Activated CD4-positive, alpha-beta T cell treated with anti-CD3 and anti-CD28 coated beads, Interleukin-2, amount 10 ng/mL, durations not matched to agents 7 days and 5 days (primary cell): ENCODE results near the gene COL28A1. TPM values are rescaled to one million over a fixed set of nuclear protein-coding genes. Genes with fewer than 3 reads are reported as not detected.
"Not testable (repeated sequence)": the region's sequence is repeated elsewhere in the genome, so short reads cannot be mapped to it uniquely, and the experiment has no call there.

Experiments used
- CTCF ChIA-PET: fragments of 350-600 bp; sonication (Branson Sonifier 250); formaldehyde crosslinking; loops from one replicate; lab custom pipeline; 2021; ENCODE audit warnings: antibody characterized with exemption; lab: Charles Lee
- POLR2A ChIA-PET: fragments of 350-600 bp; sonication (Branson Sonifier 250); formaldehyde crosslinking; loops from one replicate; lab custom pipeline; 2021; ENCODE audit warnings: antibody characterized with exemption; lab: Charles Lee
- DNase-seq: peaks from one replicate; pipeline ENCODE4 v3.0.0-alpha.2; 2020
- H3K27ac Mint-ChIP-seq: one replicate; pipeline ENCODE4 v1.8.0; 2021; ENCODE audit warnings: mild to moderate bottlenecking, moderate library complexity, mixed read lengths
- H3K27me3 Mint-ChIP-seq: one replicate; pipeline ENCODE4 v1.8.0; 2021; ENCODE audit warnings: mixed read lengths
- H3K36me3 Mint-ChIP-seq: one replicate; pipeline ENCODE4 v1.8.0; 2021; ENCODE audit warnings: low read depth, mixed read lengths
- H3K4me1 Mint-ChIP-seq: one replicate; pipeline ENCODE4 v1.8.0; 2021; ENCODE audit warnings: mixed read lengths
- H3K4me3 Mint-ChIP-seq: one replicate; pipeline ENCODE4 v1.8.0; 2021; ENCODE audit warnings: mild to moderate bottlenecking, moderate library complexity, mixed read lengths
- H3K9me3 Mint-ChIP-seq: one replicate; pipeline ENCODE4 v1.8.0; 2021; ENCODE audit warnings: mixed read lengths
- total RNA-seq, 2 experiments: library from RNA; stranded (reverse); gene quantifications; one replicate each; pipeline ENCODE4 v1.2.3, GENCODE V29; 2021

Gene COL28A1
- total RNA-seq, 2 experiments from 2014 or later: not detected

GRCh38 chr7:7504910-7505704, 30.6 kb downstream of the COL28A1 start:
- DNase-seq: no peak
- no peak overlapping the region for H3K27ac Mint-ChIP-seq
- no peak overlapping the region for H3K4me3 Mint-ChIP-seq
- H3K9me3 Mint-ChIP-seq: no peaks in the 10 kb centered on the region
- no peaks in the 10 kb centered on the region for H3K36me3 Mint-ChIP-seq
- no peaks in the 10 kb centered on the region for H3K4me1 Mint-ChIP-seq
- no peaks in the 10 kb centered on the region for H3K27me3 Mint-ChIP-seq
- CTCF ChIA-PET: no interaction called here
- POLR2A ChIA-PET: no interaction called here

DNA sequence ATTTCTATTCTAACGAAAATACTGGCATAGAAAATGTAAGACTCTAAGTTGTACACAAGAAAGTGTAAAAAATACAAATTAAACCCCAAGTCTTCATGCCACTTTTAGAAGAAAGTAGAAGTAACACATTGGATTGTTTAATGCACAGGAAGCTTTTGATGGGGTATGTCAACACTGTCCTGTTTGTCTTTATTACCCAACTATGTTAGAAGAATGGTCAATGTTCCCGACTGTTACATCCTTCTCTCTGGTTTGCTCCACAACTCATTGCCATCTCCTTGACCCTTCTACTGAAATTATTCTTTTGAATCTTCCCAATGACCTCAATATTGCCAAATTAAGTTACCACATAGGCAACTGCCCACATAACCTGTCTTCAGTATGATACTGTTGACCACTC, 35.8 kb downstream of the COL28A1 start:
- ChIA-PET POLR2A (no interaction called here), CTCF (no interaction called here)
- Mint-ChIP-seq H3K36me3 (no peaks in the 10 kb centered on the region), H3K27me3 (no peaks in the 10 kb centered on the region), H3K27ac (no peak overlapping the region), H3K4me3 (no peak overlapping the region), H3K9me3 (no peaks in the 10 kb centered on the region), H3K4me1 (no peaks in the 10 kb centered on the region)
- no peak for DNase-seq

DNA sequence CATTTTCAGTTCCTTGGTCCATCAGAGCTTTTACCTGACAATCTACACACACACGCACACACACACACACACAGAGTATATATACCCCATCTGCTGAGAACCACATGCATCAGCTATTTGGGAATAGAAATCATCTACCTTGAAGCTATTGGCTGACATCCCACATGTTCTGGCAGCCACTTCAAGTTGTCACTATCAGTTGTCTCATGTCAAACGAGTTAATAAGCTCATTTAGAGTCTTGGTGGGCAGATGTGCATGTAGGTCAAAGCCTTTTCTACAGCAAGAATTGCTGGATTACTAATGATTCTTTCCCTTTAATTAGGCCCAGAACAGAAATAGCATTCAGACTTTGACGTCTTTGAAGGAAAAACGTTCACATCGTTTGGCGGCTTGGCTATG, 36.8 kb downstream of the COL28A1 start:
- Mint-ChIP-seq H3K27me3 (no peaks in the 10 kb centered on the region), H3K9me3 (no peaks in the 10 kb centered on the region), H3K36me3 (no peaks in the 10 kb centered on the region), H3K4me3 (no peak overlapping the region), H3K27ac (no peak overlapping the region), H3K4me1 (no peaks in the 10 kb centered on the region)
- POLR2A ChIA-PET: no interaction called here
- CTCF ChIA-PET: no interaction called here
- no peak for DNase-seq

DNA sequence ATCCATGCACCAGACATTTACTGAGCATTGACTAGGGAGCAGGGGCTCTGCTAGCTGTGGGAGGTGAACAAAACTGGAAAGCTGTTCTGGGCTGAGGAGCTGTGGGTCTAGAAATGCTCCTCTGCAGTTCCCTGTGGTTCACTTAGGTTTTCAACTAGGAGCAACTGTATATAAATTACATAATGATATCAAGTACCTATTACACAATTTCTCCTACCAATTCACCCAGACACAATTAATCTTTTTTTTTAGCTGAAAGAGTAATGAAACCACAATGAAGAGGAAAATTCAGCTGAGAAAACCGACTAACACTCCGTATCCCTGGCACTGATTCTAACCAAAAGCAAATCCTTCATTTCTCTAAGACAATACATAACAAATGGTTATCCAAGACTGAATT, 39.4 kb downstream of the COL28A1 start:
- no peaks in the 10 kb centered on the region for H3K27me3 Mint-ChIP-seq
- H3K36me3 Mint-ChIP-seq: no peaks in the 10 kb centered on the region
- H3K4me3 Mint-ChIP-seq: no peak overlapping the region
- H3K9me3 Mint-ChIP-seq: no peaks in the 10 kb centered on the region
- H3K4me1 Mint-ChIP-seq: no peaks in the 10 kb centered on the region
- POLR2A ChIA-PET: no interaction called here
- no peak for DNase-seq
- CTCF ChIA-PET: no interaction called here
- no peak overlapping the region for H3K27ac Mint-ChIP-seq

- Mint-ChIP-seq H3K27ac (no peak overlapping the region), H3K4me3 (no peak overlapping the region), H3K9me3 (no peaks in the 10 kb centered on the region), H3K27me3 (no peaks in the 10 kb centered on the region), H3K36me3 (no peaks in the 10 kb centered on the region), H3K4me1 (no peaks in the 10 kb centered on the region)
- CTCF ChIA-PET: no interaction called here
- POLR2A ChIA-PET: no interaction called here
- no peak for DNase-seq
These were observed 40.5 kb downstream of the COL28A1 start for GRCh38 chr7:7495171-7495570.

DNA sequence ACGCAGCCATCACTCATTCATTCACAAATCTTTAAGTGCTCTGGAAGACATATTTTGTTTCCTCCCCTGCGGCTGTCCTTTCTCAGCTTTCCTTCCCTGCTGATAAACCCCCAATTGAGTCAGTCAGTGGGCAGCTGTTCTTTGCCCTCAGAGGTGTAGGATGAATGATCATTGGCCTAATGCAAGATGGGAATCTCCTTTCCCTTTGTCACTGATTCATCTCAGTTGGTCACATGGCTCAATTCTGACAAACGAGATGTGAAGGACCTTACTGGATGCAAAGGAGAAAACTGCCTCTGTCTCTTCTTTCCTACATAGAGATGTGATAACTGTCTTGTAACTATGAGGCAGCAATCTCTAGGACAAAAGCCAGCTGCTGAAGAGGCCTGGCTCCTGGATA, 44.6 kb downstream of the COL28A1 start:
- CTCF ChIA-PET: no interaction called here
- H3K27ac Mint-ChIP-seq: no peak overlapping the region
- POLR2A ChIA-PET: no interaction called here
- H3K9me3 Mint-ChIP-seq: no peaks in the 10 kb centered on the region
- no peaks in the 10 kb centered on the region for H3K27me3 Mint-ChIP-seq
- no peak for DNase-seq
- no peaks in the 10 kb centered on the region for H3K4me1 Mint-ChIP-seq
- no peaks in the 10 kb centered on the region for H3K36me3 Mint-ChIP-seq
- no peak overlapping the region for H3K4me3 Mint-ChIP-seq

GRCh38 chr7:7490003-7490402, 45.7 kb downstream of the COL28A1 start:
- no peak for DNase-seq
- Mint-ChIP-seq H3K9me3 (no peaks in the 10 kb centered on the region), H3K4me1 (no peaks in the 10 kb centered on the region), H3K4me3 (no peak overlapping the region), H3K36me3 (no peaks in the 10 kb centered on the region), H3K27ac (no peak overlapping the region), H3K27me3 (no peaks in the 10 kb centered on the region)
- ChIA-PET CTCF (no interaction called here), POLR2A (no interaction called here)

- Mint-ChIP-seq H3K27me3 (peaks cover 2% of the 10 kb centered on the region), H3K9me3 (no peaks in the 10 kb centered on the region), H3K27ac (no peak overlapping the region), H3K4me1 (no peaks in the 10 kb centered on the region), H3K4me3 (no peak overlapping the region), H3K36me3 (no peaks in the 10 kb centered on the region)
- POLR2A ChIA-PET: no interaction called here
- CTCF ChIA-PET: no interaction called here
- no peak for DNase-seq
These were observed 46.1 kb downstream of the COL28A1 start for GRCh38 chr7:7489546-7489945.

DNA sequence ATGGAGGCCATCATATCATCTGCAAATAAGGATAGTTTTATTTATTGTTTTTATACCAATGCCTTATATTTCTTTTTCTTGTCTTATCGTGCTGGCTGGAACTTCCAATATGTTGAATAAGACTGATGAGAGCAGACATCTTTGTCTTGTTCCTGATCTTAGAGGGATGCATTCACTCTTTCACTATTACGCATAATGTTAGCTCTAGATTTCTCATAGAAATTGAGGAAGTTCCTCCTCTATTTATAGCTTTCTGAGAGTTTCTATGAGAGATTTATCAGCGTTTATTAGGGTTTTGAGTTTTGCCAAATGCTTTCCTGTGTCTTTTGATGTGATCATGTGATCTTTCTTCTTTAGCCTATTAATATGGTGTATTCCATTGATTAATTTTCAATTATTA, 49.3 kb downstream of the COL28A1 start:
- Mint-ChIP-seq H3K27me3 (peaks cover 2% of the 10 kb centered on the region), H3K4me3 (no peak overlapping the region), H3K9me3 (no peaks in the 10 kb centered on the region), H3K36me3 (no peaks in the 10 kb centered on the region), H3K27ac (no peak overlapping the region), H3K4me1 (no peaks in the 10 kb centered on the region)
- POLR2A ChIA-PET: no interaction called here
- CTCF ChIA-PET: no interaction called here
- DNase-seq: no peak

- H3K36me3 Mint-ChIP-seq: no peaks in the 10 kb centered on the region
- no peak overlapping the region for H3K4me3 Mint-ChIP-seq
- no peak overlapping the region for H3K27ac Mint-ChIP-seq
- ChIA-PET POLR2A (no interaction called here), CTCF (no interaction called here)
- no peak for DNase-seq
- H3K27me3 Mint-ChIP-seq: peaks cover 2% of the 10 kb centered on the region
- H3K4me1 Mint-ChIP-seq: no peaks in the 10 kb centered on the region
- H3K9me3 Mint-ChIP-seq: no peaks in the 10 kb centered on the region
These were observed 51.6 kb downstream of the COL28A1 start for GRCh38 chr7:7484072-7484471.

GRCh38 chr7:7481802-7482201, 53.9 kb downstream of the COL28A1 start:
- Mint-ChIP-seq H3K9me3 (peaks cover 4% of the 10 kb centered on the region), H3K4me1 (no peaks in the 10 kb centered on the region), H3K27me3 (peaks cover 2% of the 10 kb centered on the region), H3K4me3 (no peak overlapping the region), H3K27ac (no peak overlapping the region), H3K36me3 (no peaks in the 10 kb centered on the region)
- POLR2A ChIA-PET: no interaction called here
- CTCF ChIA-PET: no interaction called here
- no peak for DNase-seq

GRCh38 chr7:7479275-7479805, 56.3 kb downstream of the COL28A1 start:
- POLR2A ChIA-PET: no interaction called here
- DNase-seq: no peak
- Mint-ChIP-seq H3K27me3 (no peaks in the 10 kb centered on the region), H3K4me3 (no peak overlapping the region), H3K9me3 (peaks cover 4% of the 10 kb centered on the region), H3K27ac (no peak overlapping the region), H3K36me3 (no peaks in the 10 kb centered on the region), H3K4me1 (no peaks in the 10 kb centered on the region)
- CTCF ChIA-PET: no interaction called here

DNA sequence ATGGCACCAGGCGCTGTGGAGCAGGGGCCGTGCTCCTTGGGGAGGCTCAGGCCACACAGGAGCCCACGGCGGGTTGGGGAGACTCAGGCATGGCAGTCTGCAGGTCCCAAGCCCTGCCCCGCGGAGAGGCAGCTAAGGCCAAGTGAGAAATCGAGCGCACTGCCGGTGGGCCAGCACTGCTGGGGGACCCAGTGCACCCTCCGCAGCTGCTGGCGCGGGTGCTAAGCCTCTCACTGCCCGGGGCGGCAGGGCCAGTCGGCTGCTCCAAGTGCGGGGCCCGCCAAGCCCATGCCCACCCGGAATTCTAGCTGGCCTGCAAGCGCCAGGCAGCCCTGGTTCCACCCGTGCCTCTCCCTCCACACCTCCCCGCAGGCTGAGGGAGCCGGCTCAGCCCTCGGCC, 57.1 kb downstream of the COL28A1 start:
- no peaks in the 10 kb centered on the region for H3K36me3 Mint-ChIP-seq
- no peak for DNase-seq
- H3K4me1 Mint-ChIP-seq: no peaks in the 10 kb centered on the region
- H3K4me3 Mint-ChIP-seq: no peak overlapping the region
- no peak overlapping the region for H3K27ac Mint-ChIP-seq
- no peaks in the 10 kb centered on the region for H3K27me3 Mint-ChIP-seq
- ChIA-PET POLR2A (interaction anchor here (0.6 kb wide), 1 partner anchor 29 kb away, joined by 3 read pairs; no protein-coding TSS in a partner anchor), CTCF (no interaction called here)
- H3K9me3 Mint-ChIP-seq: peaks cover 4% of the 10 kb centered on the region

GRCh38 chr7:7477641-7478040, 58.0 kb downstream of the COL28A1 start:
- H3K27ac Mint-ChIP-seq, DNase-seq, H3K4me1 Mint-ChIP-seq, H3K36me3 Mint-ChIP-seq, H3K4me3 Mint-ChIP-seq, H3K9me3 Mint-ChIP-seq, H3K27me3 Mint-ChIP-seq: not testable (repeated sequence)
- CTCF ChIA-PET: interaction anchor here (1.1 kb wide), 1 partner anchor 60 kb away, joined by 3 read pairs; no protein-coding TSS in a partner anchor
- POLR2A ChIA-PET: interaction anchor here (0.6 kb wide), 1 partner anchor 28 kb away, joined by 3 read pairs; no protein-coding TSS in a partner anchor
